Thyroid gland (tissue), 4 donors: ENCODE data around the gene CCDC178.

Experiments
- POLR2A ChIP-seq, 2 donors: fragments of 450-650 bp; IDR thresholded peaks; one replicate each; pipeline ENCODE4 v1.6.1; 2017; ENCODE audit warnings: antibody characterized with exemption in 2 of 2, mild to moderate bottlenecking in 2 of 2, moderate library complexity in 1 of 2
- TF ChIP-seq, protein P1 (sequence below), 6 experiments: fragments of 200-600 bp in 3 of 6; fragments of 450-650 bp in 3 of 6; sonication (generic) in 3 of 6; IDR thresholded peaks; one replicate each; pipeline ENCODE4 v1.5.1; 2016 to 2019; ENCODE audit warnings: antibody characterized with exemption in 6 of 6, mild to moderate bottlenecking in 2 of 6, inconsistent platforms in 1 of 6, moderate library complexity in 1 of 6

DNA sequence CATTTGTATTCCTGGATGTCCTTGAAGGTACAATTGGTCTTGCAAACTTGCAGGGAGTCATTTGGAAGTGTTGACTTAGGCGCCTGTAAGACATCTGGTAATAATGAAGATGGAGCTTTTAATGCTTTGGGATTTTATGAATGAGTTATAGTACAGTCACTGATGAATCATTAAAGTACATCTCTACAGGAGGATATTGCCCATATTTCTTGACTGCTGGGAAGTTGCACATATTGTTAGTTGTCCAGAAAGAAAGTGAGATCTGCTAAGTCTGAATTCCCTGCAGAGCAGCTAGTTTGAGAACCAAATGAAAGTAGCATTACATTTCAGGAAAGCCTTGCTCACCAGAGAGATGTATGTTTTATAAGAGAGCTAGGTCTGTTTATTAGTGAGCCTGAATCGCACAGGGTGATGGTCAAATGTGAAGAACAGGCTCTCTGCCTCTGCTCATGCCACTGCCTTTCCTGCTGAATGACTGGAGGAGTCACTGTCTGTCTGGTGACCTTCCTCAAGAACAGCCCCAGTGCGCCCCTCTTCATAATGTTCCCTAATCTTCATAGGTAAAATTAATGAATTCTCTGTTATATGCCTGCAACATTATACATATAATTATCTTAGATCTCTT is 528.7 kb downstream of the CCDC178 start:
- no peak for TF ChIP-seq POLR2A (IDR thresholded peaks at IDR 0.05)
- TF ChIP-seq, protein P1, sequence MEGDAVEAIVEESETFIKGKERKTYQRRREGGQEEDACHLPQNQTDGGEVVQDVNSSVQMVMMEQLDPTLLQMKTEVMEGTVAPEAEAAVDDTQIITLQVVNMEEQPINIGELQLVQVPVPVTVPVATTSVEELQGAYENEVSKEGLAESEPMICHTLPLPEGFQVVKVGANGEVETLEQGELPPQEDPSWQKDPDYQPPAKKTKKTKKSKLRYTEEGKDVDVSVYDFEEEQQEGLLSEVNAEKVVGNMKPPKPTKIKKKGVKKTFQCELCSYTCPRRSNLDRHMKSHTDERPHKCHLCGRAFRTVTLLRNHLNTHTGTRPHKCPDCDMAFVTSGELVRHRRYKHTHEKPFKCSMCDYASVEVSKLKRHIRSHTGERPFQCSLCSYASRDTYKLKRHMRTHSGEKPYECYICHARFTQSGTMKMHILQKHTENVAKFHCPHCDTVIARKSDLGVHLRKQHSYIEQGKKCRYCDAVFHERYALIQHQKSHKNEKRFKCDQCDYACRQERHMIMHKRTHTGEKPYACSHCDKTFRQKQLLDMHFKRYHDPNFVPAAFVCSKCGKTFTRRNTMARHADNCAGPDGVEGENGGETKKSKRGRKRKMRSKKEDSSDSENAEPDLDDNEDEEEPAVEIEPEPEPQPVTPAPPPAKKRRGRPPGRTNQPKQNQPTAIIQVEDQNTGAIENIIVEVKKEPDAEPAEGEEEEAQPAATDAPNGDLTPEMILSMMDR (IDR thresholded peaks at IDR 0.05) = no peak
